GM19035 (cell line): ENCODE results near the gene CALML6.

Source experiments
- ATAC-seq: cut with Tn5 transposase; IDR thresholded peaks from one replicate; pipeline ENCODE4 v1.9.1; 2021; ENCODE audit not compliant: unreplicated experiment

CALML6 gene

GRCh38 chr1:1910651-1911331 is 4.3 kb upstream of the CALML6 start:
- ATAC-seq: no peak

GRCh38 chr1:1911350-1912041 is 3.6 kb upstream of the CALML6 start:
- no peak for ATAC-seq

GRCh38 chr1:1914101-1914970 is 724 bp upstream of the CALML6 start:
- no peak for ATAC-seq

DNA sequence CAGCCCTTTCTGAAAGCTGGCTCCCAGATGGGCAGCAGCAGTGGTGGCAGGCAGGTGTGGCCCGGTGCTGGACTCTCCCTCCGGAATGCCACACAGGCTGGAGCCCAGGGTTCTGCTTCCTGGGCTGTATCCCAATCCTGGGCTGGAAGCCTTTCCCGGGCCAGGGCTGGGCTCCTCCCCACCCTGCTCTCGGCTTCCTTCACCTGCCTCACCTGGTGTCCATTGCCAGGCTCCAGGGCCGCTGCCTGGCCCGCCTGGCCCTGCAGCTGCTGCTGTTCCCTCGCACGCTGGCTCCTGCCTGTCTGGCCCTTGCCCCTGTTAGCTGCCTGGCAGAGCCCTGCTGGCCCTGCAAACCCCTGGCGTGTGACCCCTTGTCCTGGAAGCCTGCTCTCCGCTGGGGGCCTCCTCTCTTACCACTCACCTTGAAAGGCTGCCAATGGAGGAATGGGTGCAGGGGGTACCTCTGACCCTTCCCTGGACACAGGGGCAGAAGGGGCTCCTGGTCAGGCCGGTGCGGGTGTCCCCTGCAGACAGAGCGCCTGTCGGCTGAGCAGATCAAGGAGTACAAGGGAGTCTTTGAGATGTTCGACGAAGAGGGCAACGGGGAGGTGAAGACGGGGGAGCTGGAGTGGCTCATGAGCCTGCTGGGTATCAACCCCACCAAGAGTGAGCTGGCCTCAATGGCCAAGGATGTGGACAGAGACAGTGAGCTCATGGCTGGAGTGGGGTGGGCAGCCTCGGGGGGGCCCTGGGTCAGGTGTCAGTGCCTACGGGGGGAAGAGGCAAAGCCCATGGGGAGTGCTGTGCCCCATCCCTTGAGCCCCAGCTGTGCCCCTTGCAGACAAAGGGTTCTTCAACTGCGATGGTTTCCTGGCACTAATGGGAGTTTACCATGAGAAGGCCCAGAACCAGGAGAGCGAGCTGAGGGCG is 1.1 kb downstream of the CALML6 start:
- no peak for ATAC-seq

DNA sequence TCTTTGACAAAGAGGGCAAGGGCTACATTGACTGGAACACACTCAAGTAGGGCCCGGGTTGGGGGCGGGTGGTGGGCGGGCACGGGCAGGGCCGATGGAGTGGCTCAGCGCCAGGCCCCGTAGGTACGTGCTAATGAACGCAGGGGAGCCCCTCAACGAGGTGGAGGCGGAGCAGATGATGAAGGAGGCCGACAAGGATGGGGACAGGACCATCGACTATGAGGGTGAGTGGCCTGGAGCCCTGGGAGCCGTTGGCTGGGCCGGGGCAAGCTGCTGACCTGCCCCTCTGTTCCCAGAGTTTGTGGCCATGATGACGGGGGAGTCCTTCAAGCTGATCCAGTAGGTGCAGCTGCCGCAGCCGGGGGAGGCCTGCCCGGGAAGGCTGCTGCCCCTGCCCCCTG is 1.8 kb downstream of the CALML6 start:
- ATAC-seq: no peak

DNA sequence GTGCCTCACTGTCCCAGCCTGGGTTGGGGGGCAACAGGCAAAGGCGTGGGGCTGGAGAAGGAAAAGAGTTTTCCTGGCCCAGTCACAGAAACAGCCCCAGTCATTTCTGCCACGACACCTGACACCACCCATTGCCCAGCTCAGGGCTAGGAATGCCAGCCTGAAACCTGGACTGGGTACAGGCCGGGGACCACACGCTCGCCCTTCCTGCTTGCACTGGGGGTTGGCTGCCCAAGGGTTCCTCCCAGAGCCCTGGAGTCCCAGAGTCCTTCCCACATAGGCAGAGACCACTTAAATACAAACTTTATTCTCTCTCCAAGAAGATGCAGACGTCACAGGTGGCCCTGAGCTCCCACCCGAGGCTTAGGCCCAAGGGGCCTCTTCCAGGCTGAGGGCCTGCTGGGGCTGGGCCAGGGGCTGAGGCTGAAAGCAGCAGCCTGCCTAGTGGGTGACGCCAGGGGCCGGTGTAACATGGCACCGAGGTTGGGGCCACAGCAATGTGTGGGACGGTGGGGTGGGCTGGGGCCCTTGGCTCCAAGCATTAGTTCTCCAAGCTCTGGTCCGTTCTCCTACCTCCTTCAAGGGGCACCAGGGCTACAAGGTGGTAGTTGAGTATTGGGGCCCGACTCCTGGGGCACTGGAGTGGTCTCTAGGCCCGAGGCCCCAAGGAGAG is 2.4 kb downstream of the CALML6 start:
- ATAC-seq: no peak

GRCh38 chr1:1917995-1918900 is 3.2 kb downstream of the CALML6 start:
- no peak for ATAC-seq

DNA sequence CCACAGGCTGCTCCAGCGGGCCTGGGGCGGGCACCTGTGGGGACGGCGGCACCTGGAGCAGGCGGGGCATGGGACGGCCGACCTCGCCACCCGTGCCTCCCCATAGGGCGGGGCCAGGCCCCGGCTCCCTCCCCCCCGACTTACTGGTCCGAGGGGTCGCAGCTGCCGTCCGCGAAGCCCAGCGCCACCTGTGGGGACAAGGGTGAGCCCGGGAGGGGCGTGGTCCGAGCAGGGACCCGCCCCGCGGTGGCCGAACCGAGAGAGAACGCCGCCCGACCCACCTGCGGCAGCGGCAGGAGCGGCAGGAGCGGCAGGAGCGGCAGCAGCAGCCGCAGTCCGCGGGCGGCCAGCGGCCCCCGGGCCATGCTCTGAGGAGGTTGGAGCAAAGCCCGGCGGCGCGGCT is 3.8 kb downstream of the CALML6 start, which contains the start of gene TMEM52:
TSS of gene TMEM52 (minus strand) at position 379 of the 403 bp plus-strand sequence. CDS start at position 365, 14 bp downstream.
- peak; percentile 37 for ATAC-seq

- ATAC-seq: peak; percentile 71
These were observed 4.4 kb downstream of the CALML6 start for GRCh38 chr1:1919304-1920056.

DNA sequence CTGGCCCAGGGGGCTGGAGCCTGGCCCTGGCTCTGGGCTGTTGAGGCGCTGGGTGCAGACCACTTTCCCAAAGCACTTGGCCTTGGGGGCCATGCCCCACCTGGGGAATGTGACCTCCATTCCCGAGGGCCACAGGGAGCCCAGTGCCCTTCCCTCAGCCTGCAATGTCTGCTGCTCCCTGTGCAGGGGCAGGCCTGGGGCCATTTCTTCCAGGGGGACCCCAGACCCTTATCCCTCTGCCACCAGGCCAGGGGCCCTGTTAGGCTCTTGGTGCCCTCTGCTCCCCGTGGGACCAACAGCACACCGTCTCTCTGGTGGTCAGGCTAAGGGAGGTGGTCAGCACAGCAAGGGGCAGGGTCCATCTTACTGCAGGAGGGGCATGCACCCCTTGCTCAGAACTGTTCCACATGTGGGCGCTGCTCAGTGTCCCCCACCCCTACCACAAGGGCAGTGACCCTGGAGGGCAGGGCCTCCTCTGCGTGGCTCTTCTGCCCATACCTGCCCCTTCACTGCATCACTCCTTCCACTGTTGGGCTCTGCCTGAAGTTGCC is 5.1 kb downstream of the CALML6 start:
- ATAC-seq: no peak

- ATAC-seq: no peak
These were observed 5.8 kb downstream of the CALML6 start for GRCh38 chr1:1920608-1921458.

DNA sequence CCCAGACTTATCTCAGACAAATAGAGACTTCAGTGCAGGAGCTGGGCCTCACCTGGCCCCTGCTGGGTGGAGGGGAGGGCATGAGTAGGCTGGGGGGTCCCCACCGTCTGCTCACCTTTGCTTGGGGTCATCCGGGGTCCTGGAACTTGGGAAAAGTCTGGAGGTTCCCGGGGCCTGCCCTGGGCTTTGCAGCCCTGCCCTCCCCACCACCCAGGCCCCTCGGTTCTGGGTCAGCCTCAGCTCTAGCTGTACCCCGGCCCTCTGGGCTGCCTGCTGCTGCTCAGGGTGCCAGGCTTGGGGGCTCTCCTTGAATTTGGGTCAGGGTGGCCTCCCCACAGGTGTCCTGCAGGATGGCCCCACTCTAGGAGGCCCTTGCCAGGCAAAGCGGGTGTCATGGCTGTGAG is 6.4 kb downstream of the CALML6 start:
- ATAC-seq: no peak

- ATAC-seq: no peak
These were observed 7.0 kb downstream of the CALML6 start for GRCh38 chr1:1921901-1922701.

- no peak for ATAC-seq
These were observed 7.6 kb downstream of the CALML6 start for GRCh38 chr1:1922702-1922955.

DNA sequence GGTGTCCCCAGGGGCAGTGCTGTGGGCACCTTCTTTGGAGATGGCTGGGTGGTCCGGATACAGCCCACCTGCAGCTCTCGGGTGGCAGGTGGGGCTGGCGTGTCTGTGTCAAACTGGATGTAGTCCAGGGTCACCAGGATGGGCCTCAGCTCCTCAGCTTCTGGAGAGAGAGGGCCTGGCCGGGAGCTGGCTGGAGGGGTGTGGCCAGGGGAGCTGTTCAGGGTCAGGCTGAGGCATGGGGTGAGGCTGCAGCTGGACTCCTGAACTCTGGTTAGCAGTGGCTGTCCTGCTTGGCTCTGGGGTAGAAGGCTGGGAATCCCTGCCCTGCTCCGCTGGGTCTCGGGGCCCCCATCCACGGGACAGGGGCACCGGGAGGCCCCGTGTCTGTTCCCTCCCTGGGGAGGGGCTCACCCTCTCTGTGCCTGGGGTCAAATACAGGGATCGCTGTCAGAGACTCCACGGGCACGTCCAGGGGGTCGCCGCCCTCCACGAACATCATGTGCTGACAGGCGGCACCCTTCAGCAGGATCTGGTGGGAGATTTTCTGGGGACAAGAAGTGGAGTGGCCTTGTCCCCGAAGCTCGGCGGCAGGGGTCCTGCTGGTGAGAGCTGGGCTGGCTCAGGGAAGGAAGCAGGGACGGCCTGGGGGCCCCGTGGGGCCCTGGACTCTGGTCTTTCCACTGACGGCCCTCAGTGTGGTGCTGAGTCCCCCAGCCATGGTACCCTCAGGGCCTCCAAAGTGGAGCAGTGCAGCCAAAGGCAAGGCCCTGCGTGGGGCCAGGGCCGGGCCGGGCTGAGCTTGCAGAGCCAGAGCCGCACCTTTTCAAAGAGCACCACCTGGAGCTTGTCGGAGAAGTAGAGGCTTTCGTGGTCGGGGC is 8.1 kb downstream of the CALML6 start:
- no peak for ATAC-seq

DNA sequence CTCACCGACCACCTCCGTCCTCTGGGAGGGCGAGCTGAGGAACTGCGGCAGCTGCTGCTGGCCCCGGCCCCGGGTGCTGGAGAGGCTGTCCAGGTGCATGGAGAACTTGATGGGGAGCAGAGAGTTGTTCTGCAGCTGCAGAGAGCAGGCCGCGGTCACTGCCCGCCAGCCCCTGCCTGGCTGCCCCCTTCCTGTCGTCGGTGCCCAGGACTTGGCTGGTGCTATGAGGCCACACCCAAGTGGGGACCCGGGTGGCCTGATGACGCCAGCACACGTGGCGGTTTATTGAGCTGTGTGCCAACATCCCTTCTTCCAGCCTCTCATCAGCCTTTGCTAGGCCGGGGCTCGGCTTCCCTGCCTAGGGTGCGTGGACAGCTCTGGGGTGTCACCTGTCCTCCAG is 9.3 kb downstream of the CALML6 start:
- ATAC-seq: no peak
